ENCODE results near the gene CFAP99.

CFAP99 gene

DNA sequence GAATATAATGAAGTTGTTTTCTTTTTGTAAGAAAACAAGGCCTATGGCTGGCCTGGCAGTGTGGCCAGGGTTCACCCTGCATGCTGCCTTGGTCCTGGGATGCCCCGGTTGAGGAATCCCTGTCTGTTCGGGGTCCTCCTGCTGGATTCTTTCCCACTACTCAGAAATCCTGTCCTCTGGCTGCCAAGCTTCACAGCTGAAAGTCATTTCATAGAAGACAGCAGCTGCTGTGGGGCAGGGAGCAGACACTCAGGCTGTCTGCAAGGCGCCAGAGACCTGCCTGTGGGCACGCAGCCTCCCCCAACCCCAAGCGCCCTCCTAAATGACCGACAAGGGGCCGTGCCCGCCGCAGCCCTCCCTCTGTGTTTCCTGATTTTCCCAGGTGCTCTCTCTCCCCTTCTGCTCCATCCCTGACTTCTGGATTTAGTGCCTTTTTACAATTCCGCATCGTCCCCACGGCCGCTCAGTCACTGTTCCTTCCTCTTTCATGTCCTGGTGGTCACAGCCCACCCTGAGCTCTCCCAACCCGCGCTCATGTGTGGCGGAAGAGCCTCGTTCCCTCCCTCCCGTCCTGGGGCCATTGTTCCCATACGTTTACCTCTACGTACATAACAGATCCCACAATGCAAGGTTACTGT lies 27.9 kb upstream of the CFAP99 start:
- DNase-seq (ENCODE audit: low read depth, low spot score) = no peak

DNA sequence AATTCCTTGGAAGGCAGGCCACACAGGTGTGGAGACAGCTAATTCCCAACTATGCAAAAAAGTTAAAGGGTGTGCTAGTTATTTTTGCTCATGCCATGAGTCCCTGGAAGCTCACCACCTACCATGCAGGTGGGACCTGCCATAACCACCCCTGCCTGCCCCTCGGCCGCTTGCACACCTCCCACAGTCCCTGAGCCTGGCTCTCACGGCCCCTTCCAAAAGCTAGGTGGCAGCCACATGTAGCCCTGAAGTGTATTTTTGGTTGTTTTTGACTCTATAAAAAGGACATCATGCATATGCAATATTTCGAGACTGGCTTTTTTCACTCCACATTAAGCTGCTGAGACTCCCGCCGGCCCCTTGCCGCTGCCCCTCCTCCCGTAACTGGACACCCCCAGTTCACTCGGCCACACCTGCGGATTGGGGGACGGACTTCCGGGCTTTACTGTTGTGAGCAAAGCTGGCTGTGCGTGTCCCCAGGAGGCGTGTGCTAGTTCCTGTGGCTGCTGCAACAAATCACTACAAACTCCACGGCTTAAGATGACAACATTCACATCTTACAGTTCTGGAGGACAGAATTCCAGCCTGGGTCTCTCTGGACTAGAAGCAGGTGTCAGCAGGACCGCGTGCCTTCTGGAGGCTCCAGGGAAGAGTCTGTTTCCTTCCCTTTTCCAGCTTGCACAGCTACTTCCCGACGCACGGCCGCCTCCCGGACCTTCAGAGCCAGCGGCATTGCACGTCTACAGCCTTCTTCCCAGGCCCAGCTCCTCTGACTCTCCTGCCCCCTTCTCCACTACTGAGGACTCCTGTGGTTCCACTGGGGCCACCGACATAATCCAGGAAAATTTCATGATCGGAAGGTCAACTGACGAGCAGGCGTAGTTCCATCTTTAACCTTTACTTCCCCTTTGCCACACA lies 25.1 kb upstream of the CFAP99 start:
- DNase-seq (ENCODE audit: low read depth, low spot score) = no peak

DNA sequence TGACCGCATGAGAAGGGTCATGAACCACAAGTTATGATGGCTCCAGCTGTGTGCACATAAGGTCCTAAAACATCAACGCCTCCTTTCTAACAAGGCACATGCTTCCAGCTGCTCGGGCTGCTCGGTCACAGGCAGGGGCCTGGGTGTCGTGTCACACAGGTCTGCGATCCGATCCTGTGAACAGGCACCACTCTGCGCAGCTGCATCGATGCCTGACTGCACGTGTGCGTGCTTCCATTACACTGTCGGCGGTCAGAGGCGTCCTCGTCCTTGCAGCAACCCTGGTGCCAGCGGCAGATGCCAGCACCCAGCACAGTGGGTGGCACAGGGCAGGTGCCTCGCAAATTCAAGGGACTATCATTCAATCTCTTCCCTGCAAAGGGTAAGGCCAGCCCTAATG lies 24.2 kb upstream of the CFAP99 start:
- no peak for DNase-seq (ENCODE audit: low read depth, low spot score)

DNA sequence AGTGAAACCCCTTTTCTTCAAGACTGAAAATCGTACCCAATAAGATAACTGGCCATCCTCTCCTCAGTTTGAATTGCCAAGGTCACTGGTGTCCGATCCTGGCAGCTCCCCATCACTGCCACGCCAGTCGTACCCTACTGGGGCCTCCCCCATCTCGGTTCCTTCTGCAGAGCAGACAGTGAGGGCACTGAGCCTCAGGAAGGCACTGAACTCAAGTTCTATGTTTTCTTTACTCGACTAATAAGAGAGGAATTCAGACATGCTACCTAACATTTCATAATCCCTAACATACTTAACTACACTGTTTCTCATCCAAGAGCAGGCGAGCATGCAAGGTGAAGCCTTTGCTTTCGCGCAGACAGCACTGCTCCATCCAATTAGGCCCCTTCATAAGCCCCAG lies 23.7 kb upstream of the CFAP99 start:
- DNase-seq (ENCODE audit: low read depth, low spot score) = no peak

DNA sequence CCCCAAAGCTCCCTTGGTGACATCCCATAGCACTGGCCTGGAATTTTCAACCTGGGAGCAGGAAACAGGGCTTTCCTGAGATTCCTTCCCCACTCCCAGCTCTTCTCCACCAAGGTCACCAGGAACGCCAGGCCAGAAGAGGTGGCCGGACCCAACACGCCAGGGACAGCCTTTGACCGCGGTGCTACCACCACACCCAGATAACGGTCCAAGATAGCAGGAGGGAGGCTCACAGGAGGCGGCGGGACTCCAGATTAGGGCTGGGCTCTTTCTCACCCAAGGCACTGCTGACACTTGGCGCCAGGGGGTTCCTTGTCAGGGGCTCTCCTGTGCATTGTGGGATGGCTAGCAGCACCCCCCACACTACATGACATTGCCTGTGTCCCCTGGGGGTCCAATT lies 23.2 kb upstream of the CFAP99 start:
- no peak for DNase-seq (ENCODE audit: low read depth, low spot score)

DNA sequence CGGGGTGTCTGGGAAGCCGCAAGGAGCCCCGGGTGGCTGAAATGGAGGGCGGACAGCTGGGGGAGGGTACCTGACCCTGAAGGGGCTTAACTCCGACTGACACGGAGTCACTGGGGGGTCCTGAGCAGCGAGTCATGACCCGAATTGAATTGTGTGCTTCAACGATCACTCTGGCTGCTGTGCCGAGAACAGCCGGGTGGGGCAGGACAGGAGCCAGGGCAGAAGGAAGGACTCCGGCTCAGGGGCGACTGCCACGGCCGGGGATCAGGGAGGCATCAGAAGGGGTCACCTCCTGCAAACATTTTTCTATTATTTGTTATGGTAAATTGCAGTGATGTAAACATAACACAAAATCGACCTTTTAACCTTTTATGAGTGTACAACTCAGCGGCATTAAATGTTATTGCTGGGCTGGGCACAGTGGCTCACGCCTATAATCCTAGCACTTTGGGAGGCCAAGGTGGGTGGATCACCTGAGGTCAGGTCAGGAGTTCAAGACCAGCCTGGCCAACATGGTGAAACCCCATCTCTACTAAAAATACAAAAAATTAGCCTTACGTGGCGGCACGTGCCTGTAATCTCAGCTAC lies 21.9 kb upstream of the CFAP99 start:
- no peak for DNase-seq (ENCODE audit: low read depth, low spot score)

DNA sequence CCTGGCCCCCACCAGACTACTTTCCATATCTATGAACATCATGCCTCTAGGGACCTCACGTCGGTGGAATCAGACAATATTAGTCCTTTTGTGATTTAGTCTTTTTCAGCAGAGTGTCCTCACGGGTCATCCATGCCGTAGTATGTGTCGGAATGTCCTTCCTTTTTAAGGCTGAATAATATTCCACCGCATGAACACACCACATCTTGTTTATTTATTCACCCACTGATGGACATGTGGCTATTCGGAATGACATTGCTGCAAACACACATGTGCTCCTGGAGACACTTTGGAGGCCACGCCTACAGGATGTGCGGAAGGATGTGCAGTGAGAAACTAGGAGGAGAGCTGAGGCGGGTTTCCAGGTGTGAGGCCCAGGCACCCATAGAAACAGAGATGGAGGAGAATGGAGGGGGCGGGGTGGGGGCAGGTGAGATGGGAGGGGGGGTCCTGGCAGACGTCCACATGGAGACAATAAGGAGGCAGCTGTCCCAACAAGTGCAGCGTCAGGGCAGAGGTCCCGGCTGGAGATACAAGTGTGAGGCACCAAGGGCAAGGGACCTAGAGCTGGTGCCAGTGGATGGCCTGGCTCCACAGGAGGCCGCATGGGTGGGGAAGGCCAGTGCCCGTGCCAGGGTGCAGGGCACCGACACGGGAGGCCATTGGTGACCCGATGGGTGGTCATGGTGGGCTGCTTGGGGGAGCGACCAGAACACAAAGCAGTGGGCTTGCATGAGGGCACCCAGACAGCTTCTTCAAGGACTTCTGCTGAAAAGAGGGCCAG lies 21.0 kb upstream of the CFAP99 start:
- no peak for DNase-seq (ENCODE audit: low read depth, low spot score)

DNA sequence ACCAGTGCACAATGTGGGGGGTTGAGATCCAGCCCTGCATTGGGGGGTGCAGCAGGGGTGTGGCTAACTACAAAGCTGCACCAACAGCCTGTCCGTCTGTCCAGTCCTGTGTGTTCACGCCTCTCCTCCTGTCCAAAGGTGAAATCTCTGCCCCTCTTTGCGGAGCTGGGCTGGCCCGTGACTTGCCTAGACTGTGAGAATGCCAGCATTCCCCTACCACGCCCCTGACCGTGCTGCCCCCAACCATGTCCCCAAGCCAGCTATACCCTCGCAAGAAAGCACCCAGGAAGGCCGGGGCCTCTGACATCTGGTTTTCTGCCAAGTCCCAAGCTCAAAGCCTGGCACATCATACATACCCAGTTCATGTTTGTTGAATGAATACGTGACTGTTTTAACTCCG lies 19.5 kb upstream of the CFAP99 start:
- no peak for DNase-seq (ENCODE audit: low read depth, low spot score)

DNA sequence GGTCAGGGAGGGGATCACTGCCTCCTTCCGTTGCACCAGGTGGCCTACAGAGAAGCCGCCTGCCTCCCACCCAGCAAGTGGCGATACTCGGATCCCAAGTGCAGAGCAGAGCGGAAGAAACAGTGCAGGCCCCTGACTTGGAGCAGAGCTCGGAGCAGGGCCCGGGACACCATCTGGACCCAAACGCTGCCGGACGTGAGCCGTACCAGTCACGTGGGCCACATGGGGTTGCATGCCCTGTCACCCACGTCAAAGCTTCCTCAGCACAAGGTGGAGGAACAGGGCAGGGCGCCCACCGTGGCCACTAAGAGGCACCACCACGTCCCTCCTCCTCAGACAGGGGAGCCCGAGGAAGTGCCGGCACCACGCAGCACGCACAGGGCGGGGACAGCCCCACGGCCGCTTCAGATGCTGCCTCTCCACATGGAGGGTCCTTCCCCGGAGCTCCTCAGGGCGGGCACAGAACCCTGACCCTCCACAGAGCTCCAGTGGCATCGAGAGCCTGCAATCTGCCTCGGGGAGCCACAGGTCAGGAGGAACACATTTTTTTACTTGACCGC lies 19.0 kb upstream of the CFAP99 start:
- no peak for DNase-seq (ENCODE audit: low read depth, low spot score)

DNA sequence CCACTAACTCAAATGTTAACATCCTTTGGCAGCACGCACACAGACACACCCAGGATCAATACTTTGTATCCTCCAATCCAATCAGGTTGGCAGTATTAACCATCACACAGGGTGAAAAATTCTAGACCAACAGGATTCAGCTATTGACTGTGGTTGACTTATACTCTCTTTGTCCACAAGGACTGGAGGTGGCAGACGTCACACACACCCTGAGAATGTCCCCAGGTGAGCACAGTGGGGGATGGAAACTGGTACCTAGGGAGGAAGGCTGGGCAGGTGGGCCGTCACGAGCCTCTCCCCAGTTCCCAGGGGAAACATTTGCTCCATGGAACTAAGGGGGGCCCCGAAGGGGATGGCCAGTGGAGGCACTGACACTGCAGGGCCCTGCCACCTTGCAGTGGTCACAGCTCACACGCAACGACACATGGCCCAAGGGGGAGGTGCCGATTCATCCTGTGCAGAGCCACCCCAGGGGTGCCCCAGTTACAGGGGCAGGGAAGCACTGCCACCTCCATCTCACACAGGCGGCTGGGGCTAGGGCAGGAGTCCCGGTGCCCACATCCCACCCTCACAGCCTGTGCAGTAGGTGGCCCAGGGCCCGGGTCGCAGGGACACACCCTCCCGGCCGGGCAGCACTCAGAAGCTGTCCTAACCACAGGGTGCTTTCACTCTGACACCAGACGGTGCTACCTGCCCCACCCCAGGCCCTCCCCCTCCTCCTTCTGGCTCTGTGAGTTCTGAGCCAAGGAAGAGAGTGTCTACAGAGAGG lies 17.7 kb upstream of the CFAP99 start:
- no peak for DNase-seq (ENCODE audit: low read depth, low spot score)

DNA sequence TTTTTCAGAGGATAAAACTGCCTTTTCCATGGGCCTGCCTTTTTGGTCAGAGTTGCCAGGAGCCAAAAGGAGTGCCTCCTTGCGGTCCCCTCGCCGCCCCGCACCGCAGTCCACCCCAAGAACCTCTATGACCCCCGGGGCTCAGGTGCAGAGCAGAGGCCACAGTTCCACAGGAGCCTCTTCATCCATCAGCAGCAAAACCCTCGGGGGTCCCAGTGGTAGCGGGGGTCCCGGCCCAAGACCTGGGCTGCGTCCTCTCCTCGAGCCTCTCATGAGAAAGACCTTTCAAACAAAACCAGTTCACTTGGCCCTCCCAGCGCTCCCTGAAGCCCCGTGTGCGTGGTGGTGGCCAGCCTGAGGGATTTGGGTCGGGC lies 17.2 kb upstream of the CFAP99 start:
- no peak for DNase-seq (ENCODE audit: low read depth, low spot score)

DNA sequence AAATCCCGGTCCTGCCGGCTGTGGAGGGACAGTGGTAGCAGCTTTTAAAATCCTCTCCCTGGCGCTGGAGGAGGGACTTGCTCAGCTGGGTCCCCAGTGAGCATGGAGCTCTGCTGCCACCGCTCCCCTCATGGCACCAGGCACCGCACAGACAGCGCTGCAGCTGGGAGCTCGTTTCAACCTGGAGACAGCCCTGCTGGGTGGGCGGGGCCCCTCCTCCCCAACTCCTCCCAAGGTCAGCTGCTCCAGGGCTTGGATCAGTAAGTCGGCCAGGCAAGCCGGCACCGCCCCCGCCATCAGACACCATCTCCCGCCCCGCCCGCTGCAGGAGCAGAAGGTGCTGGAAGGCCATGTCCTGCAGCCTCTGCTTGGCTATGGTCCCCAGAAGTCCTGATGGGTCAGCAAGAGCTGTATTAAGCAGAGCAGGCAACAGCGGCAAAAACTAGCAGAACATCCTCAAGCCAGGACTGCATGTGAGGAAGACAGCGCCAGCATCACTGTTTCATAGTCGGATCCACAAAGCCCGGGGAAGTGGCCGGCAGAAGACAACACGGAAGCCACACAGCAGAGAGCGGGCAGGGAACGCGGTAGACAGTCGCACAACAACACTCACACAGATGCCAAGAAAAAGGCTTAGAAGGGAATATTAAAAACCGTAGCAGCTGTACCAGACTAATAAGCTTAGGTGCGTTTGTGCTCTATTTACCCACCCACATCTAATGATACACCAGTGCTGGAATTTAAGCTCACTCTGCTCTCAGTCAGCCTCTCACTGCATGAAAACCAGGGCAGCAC lies 16.5 kb upstream of the CFAP99 start:
- DNase-seq (ENCODE audit: low read depth, low spot score) = no peak

DNA sequence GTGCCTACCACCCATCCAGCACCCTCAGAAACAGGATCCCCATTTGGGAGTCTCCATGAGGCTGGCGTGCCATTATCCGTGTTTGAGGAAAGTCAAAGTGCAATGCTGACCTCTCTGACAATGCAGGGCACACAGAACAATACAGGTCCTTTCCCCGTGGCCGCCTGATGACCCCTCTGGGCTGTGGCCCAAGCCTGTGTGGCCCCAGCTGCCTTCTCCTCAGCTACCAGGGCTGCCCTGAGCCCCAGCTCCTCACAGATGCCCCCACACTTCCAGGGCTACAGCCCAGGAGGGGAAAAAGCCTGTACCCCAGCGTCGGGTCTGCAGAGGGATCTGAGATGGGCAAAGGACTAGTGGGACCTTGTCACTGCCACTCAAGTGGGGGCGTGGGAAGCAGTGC lies 15.8 kb upstream of the CFAP99 start:
- no peak for DNase-seq (ENCODE audit: low read depth, low spot score)

DNA sequence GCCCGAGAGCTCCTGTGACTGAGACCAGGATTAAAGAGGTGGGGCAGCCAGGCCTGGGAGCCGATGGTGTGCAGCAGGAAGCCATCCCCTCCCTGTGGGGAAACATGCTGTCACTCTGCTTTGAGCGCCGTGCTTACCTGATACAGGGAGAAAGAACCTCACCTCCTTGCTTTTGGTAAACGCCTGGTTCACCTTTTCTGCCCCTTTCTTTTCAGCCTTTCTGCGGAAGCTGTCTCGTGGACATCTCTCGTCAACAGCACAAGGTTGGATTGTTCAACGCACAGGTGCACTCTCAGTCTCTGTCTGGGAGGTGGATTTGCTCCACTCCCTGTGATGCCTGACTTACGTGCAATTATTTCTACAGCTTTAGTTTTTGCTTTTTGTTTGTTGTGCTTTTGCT lies 12.3 kb upstream of the CFAP99 start:
- DNase-seq (ENCODE audit: low read depth, low spot score) = no peak

DNA sequence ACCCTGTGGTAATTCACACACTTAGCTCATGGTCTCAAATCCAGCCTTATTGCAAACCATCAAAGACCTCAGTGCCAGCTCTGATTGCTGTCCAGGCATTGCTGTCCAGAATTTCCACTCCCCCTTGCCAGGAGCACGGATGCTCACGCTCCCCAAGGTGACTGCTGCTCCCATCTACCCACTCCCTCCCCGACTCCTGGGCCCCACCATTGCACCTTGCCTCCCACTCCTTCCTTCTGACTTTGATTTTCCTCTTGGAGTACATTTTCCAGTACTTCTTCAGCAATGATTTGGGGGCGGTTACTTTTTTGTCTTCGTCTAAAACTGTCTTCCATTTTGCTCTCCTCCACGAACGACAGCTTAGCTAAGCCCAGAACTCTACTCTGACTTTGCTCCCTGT lies 11.8 kb upstream of the CFAP99 start:
- no peak for DNase-seq (ENCODE audit: low read depth, low spot score)

DNA sequence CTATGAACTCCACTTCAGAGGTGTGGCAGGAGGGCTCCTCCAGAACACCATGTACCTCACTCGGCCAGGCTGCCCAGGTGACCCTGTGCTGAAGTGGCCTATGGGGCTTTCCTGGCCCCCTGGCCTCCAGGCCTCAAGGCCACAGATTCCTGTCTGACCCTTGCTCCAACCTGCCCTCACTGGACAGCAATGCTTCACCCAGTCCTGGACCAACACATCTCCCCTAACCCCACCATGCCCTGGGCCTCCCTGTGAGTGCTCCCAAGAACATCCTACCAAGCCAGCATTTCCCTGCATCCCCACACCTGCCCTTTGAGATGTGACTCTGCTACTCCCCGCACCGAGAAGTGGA lies 10.8 kb upstream of the CFAP99 start:
- no peak for DNase-seq (ENCODE audit: low read depth, low spot score)

DNA sequence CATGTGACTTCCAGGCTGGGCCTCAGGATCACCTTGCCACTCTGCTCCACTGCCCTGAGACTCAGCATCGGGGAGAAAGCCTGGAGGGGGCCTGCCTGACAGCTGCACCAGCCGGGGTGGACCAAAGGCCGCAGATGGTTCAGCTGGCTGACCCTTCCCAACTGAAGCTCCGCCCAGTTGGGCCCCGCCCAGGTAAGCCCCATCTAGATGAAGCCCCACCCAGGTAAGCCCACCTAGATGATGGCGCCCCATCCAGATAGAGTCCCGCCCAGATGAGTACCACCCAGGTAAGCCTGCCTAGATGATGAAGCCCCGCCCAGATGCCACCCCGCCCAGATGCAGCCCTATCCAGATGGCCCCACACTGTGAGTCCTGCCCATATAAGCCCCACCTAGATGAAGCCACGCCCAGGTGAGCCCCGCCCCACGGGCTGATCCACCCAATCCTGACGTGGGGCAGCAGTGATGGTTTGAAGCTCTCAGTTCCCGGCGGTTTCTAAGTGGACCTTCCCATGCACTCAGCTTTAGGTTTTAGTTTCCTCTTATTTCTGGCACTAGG lies 10.3 kb upstream of the CFAP99 start:
- DNase-seq (ENCODE audit: low read depth, low spot score) = no peak

DNA sequence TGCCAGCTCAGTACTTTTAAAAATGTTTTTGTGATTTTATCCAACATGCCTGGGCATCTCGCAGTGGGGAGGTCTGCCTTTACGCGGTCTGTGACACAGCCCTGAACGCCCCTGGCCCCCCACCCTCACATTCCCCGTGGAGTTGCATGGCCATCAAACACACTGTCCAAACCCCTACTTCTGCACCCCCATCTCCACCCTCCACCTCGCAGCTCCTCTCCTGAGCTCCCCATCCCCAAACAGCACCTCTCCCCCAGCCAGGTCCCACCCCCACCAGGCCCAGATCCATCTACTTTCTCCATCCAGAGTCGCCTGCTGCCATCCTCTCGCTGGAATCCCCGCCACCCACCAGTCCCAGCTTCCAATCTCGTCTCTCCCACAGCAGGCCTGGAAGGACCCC lies 9.8 kb upstream of the CFAP99 start:
- DNase-seq (ENCODE audit: low read depth, low spot score) = no peak

DNA sequence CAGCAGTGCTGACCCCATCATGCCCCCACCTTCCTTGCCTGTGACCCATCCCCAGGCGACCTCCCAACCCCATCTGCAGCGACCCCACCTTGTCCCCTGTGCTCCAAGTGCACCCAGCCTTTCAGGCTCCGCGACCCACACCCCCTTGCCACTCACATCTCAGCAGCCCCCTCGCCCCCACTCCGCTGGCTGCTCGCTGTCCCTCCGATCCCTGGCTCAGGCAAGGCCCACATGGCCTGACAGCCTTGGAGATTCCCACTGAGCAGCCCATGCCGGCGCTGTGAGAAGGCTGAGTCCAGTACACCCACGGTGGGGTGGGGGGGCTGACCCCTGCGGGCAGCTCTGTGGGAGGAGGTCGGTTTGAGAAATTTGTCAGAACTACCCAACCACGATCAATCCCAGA lies 9.4 kb upstream of the CFAP99 start:
- DNase-seq (ENCODE audit: low read depth, low spot score) = no peak
